Testis (tissue), 2 donors: ENCODE measurements around the gene CPA3.

Experiments used
- POLR2A ChIP-seq: fragments of 450-650 bp; IDR thresholded peaks from one replicate; pipeline ENCODE4 v1.6.1; 2017; ENCODE audit warnings: antibody characterized with exemption, mild to moderate bottlenecking, moderate library complexity
- TF ChIP-seq, protein P1 (sequence below), 3 experiments: fragments of 450-650 bp in 2 of 3; fragments of 200-600 bp in 1 of 3; sonication (generic) in 1 of 3; IDR thresholded peaks; one replicate each; pipeline ENCODE4 v1.5.1; 2016 to 2019; ENCODE audit warnings: antibody characterized with exemption in 3 of 3, mild to moderate bottlenecking in 2 of 3, moderate library complexity in 1 of 3

DNA sequence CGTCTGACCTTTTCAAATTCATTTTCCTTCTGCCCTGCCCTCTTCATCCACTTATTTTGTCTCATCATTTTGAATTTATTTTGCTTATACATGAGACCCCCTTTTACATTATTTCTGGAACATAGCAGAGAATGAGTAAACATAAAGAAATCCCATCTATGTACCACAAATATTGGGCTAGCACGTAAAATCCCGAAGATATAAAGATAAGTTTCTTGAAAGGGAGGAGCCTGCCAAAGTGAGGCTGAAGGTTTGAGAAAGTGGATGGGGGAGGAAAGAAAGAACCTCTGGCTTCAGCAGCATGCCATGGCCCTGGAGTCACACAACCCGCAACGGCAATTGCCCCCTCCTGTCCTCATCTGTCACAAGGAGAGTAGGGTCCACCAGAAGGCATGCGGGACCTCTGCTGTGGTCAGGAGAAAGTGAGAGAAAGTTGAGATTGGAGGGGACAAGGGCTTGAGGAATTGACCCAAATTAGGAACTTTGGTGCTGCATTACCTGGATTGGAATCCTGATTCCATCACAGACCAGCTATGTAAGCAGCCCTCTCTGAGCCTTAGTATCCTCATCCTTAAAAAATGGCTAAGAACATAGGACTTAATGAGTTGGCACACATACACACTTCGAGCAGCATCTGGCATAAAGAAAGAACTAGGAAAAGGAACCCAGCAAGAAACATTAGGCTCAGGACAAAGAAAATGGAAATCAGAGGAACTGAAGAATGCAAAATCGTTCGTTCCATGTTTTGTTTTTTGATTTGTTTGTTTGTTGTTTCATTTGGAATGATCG lies 72.6 kb downstream of the CPA3 start:
- no peak for TF ChIP-seq POLR2A
- TF ChIP-seq, protein P1, sequence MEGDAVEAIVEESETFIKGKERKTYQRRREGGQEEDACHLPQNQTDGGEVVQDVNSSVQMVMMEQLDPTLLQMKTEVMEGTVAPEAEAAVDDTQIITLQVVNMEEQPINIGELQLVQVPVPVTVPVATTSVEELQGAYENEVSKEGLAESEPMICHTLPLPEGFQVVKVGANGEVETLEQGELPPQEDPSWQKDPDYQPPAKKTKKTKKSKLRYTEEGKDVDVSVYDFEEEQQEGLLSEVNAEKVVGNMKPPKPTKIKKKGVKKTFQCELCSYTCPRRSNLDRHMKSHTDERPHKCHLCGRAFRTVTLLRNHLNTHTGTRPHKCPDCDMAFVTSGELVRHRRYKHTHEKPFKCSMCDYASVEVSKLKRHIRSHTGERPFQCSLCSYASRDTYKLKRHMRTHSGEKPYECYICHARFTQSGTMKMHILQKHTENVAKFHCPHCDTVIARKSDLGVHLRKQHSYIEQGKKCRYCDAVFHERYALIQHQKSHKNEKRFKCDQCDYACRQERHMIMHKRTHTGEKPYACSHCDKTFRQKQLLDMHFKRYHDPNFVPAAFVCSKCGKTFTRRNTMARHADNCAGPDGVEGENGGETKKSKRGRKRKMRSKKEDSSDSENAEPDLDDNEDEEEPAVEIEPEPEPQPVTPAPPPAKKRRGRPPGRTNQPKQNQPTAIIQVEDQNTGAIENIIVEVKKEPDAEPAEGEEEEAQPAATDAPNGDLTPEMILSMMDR (IDR thresholded peaks at IDR 0.05): no peak
